Keratinocyte (primary cell): ENCODE measurements around the gene TSTD2. TPM values are rescaled to one million over a fixed set of nuclear protein-coding genes. Genes with fewer than 3 reads are reported as not detected.
"Not testable (repeated sequence)": the region's sequence is repeated elsewhere in the genome, so short reads cannot be mapped to it uniquely, and the experiment has no call there.

Experiments used
- DNase-seq: peaks from one replicate; pipeline ENCODE4 v3.0.0-alpha.2; 2011; ENCODE audit warnings: low read depth, missing footprints, low spot score
- FAIRE-seq: peaks from 2 replicates; lab custom pipeline; 2011; peaks lifted over from hg19 to GRCh38; lab: Jason Lieb, UNC
- H2AFZ ChIP-seq: 2 replicates; pipeline ENCODE4 v1.6.0; 2012; ENCODE audit warnings: low read length, control low read depth, inconsistent platforms; ENCODE audit not compliant: control insufficient read depth
- H3K27ac ChIP-seq: 2 replicates; pipeline ENCODE4 v1.5.1; 2011; ENCODE audit warnings: low read length; ENCODE audit not compliant: control insufficient read depth, insufficient read depth
- H3K27me3 ChIP-seq: 3 replicates; pipeline ENCODE4 v1.6.0; 2011; ENCODE audit warnings: low read length; ENCODE audit not compliant: control insufficient read depth, insufficient read depth; ENCODE audit errors: extremely low read depth
- H3K36me3 ChIP-seq, 2 experiments: 2 replicates in 1 of 2; 3 replicates in 1 of 2; pipeline ENCODE4 v1.5.1; 2011; ENCODE audit warnings: low read length in 2 of 2, mild to moderate bottlenecking in 1 of 2; ENCODE audit not compliant: control insufficient read depth in 2 of 2, insufficient read depth in 2 of 2; ENCODE audit errors: extremely low read depth in 1 of 2
- H3K4me1 ChIP-seq: 3 replicates; pipeline ENCODE4 v1.5.1; 2011; ENCODE audit warnings: low read length; ENCODE audit not compliant: control insufficient read depth, insufficient read depth; ENCODE audit errors: extremely low read depth
- H3K4me2 ChIP-seq: 3 replicates; pipeline ENCODE4 v1.6.0; 2011; ENCODE audit warnings: low read depth, low read length; ENCODE audit not compliant: control insufficient read depth, insufficient read depth; ENCODE audit errors: extremely low read depth
- H3K4me3 ChIP-seq, 3 experiments: fragments of 200-600 bp in 1 of 3; sonication (generic) in 1 of 3; 2 replicates in 2 of 3; 3 replicates in 1 of 3; pipeline ENCODE4 v1.5.1; 2011 to 2016; ENCODE audit warnings: low read length in 3 of 3, mild to moderate bottlenecking in 3 of 3, control low read depth in 2 of 3, inconsistent platforms in 1 of 3, low read depth in 1 of 3, mixed read lengths in 1 of 3, mixed run types in 1 of 3, moderate library complexity in 1 of 3; ENCODE audit not compliant: control insufficient read depth in 2 of 3, insufficient read depth in 2 of 3; ENCODE audit errors: extremely low read depth in 1 of 3
- H3K79me2 ChIP-seq: 2 replicates; pipeline ENCODE4 v1.6.0; 2012; ENCODE audit warnings: low read length; ENCODE audit not compliant: control insufficient read depth, insufficient read depth
- H3K9ac ChIP-seq: 3 replicates; pipeline ENCODE4 v1.6.0; 2011; ENCODE audit warnings: low read length; ENCODE audit not compliant: control insufficient read depth, insufficient read depth; ENCODE audit errors: extremely low read depth
- H3K9me1 ChIP-seq: 3 replicates; pipeline ENCODE4 v1.6.0; 2011; ENCODE audit warnings: low read length; ENCODE audit not compliant: control insufficient read depth, insufficient read depth; ENCODE audit errors: extremely low read depth
- H3K9me3 ChIP-seq: 2 replicates; pipeline ENCODE4 v1.5.1; 2012; ENCODE audit warnings: low read depth, low read length; ENCODE audit not compliant: control insufficient read depth
- H4K20me1 ChIP-seq: 3 replicates; pipeline ENCODE4 v1.6.0; 2011; ENCODE audit warnings: low read length; ENCODE audit not compliant: control insufficient read depth, insufficient read depth; ENCODE audit errors: extremely low read depth
- EZH2 ChIP-seq: IDR thresholded peaks from one replicate; pipeline ENCODE4 v1.6.1; 2012; ENCODE audit warnings: inconsistent platforms, mild to moderate bottlenecking, low read length, moderate library complexity
- dilution Hi-C: fragments of 300-500 bp; cut with MboI; formaldehyde crosslinking; loops from one replicate; pipeline ENCODE4 v1.7.0; 2020; ENCODE audit warnings: low sequenced_read_pairs; ENCODE audit not compliant: extremely low pct_ligation_motif_present
- polyA plus RNA-seq, 5 experiments: library from polyadenylated mRNA; depleted of rRNA in 3 of 5; stranded (reverse) in 3 of 5; stranded (forward) in 1 of 5; unstranded in 1 of 5; fragments of >200 nt; gene quantifications; 1 replicate in 1 of 5; 2 replicates in 3 of 5; 3 replicates in 1 of 5; pipeline versions ENCODE4 v1.2.1 to v1.2.3, GENCODE V29; 2011 to 2012; ENCODE audit warnings: missing spikeins in 2 of 5, low read depth in 1 of 5, low replicate concordance in 1 of 5
- TF ChIP-seq, protein P1 (sequence below), 3 experiments: IDR thresholded peaks in 1 of 3; conservative IDR thresholded peaks in 1 of 3; optimal IDR thresholded peaks in 1 of 3; 2 replicates in 2 of 3; 3 replicates in 1 of 3; pipeline versions ENCODE3 to v1.5.1; 2011; ENCODE audit warnings: low read length in 3 of 3, mild to moderate bottlenecking in 3 of 3, moderate library complexity in 2 of 3, control low read depth in 1 of 3, inconsistent platforms in 1 of 3; ENCODE audit not compliant: insufficient read depth in 2 of 3; ENCODE audit errors: extremely low read depth in 1 of 3

Gene TSTD2
- polyA plus RNA-seq, 1 donor (not counting 4 experiments of a cell fraction or from before 2014, with no cell fraction given), result 17.2 TPM

DNA sequence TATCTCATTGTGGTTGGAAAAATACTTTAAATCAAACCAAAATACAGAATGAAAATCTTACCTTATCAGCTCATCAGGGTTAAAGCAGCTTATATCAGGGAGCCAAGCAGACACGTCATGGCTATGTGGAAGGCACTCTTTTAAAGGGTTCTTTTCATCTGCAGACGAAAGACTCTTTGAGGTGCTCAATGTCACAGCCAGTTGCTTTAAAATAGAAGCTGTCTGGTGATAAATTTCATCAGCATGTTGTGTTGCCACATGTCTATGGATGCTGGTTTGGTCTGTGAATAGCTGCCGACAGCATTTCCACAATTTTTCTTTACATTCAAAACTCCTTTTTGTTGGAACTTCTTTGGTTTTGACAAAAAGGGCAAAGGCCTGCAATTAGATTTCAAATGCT, 7.5 kb downstream of the TSTD2 start:
- H3K79me2 ChIP-seq, result peaks cover 16% of the 10 kb centered on the region
- H2AFZ ChIP-seq, result no peak overlapping the region
- no peak for FAIRE-seq
- peaks cover 4 to 5% of the 10 kb centered on the region in 2 experiments for H3K36me3 ChIP-seq
- no peak overlapping the region for H3K9ac ChIP-seq
- no peaks in the 10 kb centered on the region for H3K4me1 ChIP-seq
- no peak overlapping the region for H3K4me3 ChIP-seq
- H3K27me3 ChIP-seq, result no peaks in the 10 kb centered on the region
- H3K27ac ChIP-seq, result no peak overlapping the region
- no peak for DNase-seq
- peaks cover 3% of the 10 kb centered on the region for H4K20me1 ChIP-seq
- no peak overlapping the region for H3K4me2 ChIP-seq
- no peaks in the 10 kb centered on the region for H3K9me3 ChIP-seq
- dilution Hi-C loops, result no loop called here
- peaks cover 2% of the 10 kb centered on the region for H3K9me1 ChIP-seq
- TF ChIP-seq EZH2, result no peak
- TF ChIP-seq, protein P1, sequence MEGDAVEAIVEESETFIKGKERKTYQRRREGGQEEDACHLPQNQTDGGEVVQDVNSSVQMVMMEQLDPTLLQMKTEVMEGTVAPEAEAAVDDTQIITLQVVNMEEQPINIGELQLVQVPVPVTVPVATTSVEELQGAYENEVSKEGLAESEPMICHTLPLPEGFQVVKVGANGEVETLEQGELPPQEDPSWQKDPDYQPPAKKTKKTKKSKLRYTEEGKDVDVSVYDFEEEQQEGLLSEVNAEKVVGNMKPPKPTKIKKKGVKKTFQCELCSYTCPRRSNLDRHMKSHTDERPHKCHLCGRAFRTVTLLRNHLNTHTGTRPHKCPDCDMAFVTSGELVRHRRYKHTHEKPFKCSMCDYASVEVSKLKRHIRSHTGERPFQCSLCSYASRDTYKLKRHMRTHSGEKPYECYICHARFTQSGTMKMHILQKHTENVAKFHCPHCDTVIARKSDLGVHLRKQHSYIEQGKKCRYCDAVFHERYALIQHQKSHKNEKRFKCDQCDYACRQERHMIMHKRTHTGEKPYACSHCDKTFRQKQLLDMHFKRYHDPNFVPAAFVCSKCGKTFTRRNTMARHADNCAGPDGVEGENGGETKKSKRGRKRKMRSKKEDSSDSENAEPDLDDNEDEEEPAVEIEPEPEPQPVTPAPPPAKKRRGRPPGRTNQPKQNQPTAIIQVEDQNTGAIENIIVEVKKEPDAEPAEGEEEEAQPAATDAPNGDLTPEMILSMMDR (optimal IDR thresholded peaks at IDR 0.05 in 1 of 3, IDR thresholded peaks at IDR 0.05 in 1 of 3, conservative IDR thresholded peaks at IDR 0.05 in 1 of 3; ENCODE audit: extremely low read depth in 1 of 3, insufficient read depth in 2 of 3, low read length in 3 of 3), result no peak

DNA sequence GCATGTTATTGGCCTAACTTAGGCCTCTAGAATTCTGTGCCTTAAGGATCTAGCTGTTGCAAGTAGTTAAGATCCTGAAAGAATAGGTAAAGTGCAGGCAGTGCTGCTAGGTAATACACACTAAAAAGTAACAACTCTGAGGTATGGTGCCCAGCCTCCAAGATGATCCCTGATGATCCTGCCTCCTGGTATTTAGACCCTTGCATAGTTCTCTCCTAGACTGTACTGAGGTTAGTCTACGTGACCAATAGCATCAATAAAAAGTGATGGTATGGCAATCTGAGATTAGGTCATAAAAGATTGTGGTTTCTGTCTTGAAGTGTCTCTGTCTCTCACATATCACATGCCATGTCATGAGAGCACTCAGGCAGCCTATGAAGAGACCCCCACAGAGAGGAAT, 9.2 kb downstream of the TSTD2 start:
- dilution Hi-C loops, result no loop called here
- H3K4me3 ChIP-seq, result no peak overlapping the region
- no peak for DNase-seq
- H3K79me2 ChIP-seq, result peaks cover 8% of the 10 kb centered on the region
- peaks cover 4% of the 10 kb centered on the region in 2 experiments for H3K36me3 ChIP-seq
- H3K9ac ChIP-seq, result no peak overlapping the region
- H3K27me3 ChIP-seq, result no peaks in the 10 kb centered on the region
- TF ChIP-seq EZH2, result no peak
- TF ChIP-seq, protein P1 (optimal IDR thresholded peaks at IDR 0.05 in 1 of 3, IDR thresholded peaks at IDR 0.05 in 1 of 3, conservative IDR thresholded peaks at IDR 0.05 in 1 of 3; ENCODE audit: extremely low read depth in 1 of 3, insufficient read depth in 2 of 3, low read length in 3 of 3), result no peak
- no peaks in the 10 kb centered on the region for H3K4me1 ChIP-seq
- no peak overlapping the region for H2AFZ ChIP-seq
- no peak for FAIRE-seq
- H3K4me2 ChIP-seq, result no peak overlapping the region
- no peaks in the 10 kb centered on the region for H3K9me3 ChIP-seq
- H3K27ac ChIP-seq, result no peak overlapping the region
- H3K9me1 ChIP-seq, result peaks cover under 1% of the 10 kb centered on the region
- peaks cover 3% of the 10 kb centered on the region for H4K20me1 ChIP-seq

DNA sequence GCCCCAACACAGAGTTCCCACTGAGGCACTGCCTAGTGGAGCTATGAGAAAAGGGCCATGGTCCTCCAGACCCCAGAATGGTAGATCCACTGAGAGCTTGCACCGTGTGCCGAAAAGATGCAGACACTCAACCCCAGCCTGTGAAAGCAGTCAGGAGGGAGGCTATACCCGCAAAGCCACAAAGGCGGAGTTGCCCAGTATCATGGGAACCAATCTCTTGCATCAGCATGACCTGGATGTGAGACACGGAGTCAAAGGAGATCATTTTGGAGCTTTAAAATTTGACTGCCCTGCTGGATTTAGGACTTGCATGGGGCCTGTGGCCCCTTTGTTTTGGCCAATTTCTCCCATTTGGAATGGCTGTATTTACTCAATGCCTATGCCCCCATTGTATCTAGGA, 10.7 kb downstream of the TSTD2 start:
- DNase-seq, H3K36me3 ChIP-seq, H3K27ac ChIP-seq, dilution Hi-C loops, H4K20me1 ChIP-seq, H3K9me3 ChIP-seq, H2AFZ ChIP-seq, H3K4me3 ChIP-seq, H3K27me3 ChIP-seq, H3K4me2 ChIP-seq, H3K79me2 ChIP-seq, H3K4me1 ChIP-seq, H3K9me1 ChIP-seq, H3K9ac ChIP-seq, FAIRE-seq: not testable (repeated sequence)

DNA sequence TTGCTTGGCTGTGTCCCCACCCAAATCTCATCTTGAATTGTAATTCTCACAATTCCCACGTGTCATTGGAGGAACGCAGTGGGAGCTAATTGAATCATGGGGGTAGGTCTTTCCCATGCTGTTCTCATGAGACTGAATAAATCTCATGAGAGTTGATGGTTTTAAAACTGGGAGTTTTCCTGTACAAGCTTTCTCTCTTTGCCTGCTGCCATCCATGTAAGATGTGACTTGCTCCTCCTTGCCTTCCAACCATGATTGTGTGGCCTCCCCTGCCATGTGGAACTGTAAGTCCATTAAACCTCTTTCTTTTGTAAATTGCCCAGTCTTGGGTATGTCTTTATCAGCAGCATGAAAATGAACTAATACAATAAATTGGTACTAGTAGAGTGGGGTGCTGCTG, 13.1 kb downstream of the TSTD2 start:
- H3K4me2 ChIP-seq, H3K9ac ChIP-seq, H3K79me2 ChIP-seq, H3K4me3 ChIP-seq, FAIRE-seq, dilution Hi-C loops, H3K36me3 ChIP-seq, H3K27me3 ChIP-seq, H3K27ac ChIP-seq, DNase-seq, H4K20me1 ChIP-seq, H3K4me1 ChIP-seq, H3K9me1 ChIP-seq, H3K9me3 ChIP-seq, H2AFZ ChIP-seq: not testable (repeated sequence)
